Uterus (tissue), 2 donors: ENCODE data around the gene ARVCF.

Source experiments
- CTCF ChIP-seq, 4 experiments: fragments of 200-600 bp in 2 of 4; fragments of 450-650 bp in 2 of 4; sonication (generic) in 2 of 4; IDR thresholded peaks; one replicate each; pipeline ENCODE4 v1.5.1; 2016 to 2019; ENCODE audit warnings: antibody characterized with exemption in 4 of 4, mild to moderate bottlenecking in 2 of 4, moderate library complexity in 1 of 4
- POLR2A ChIP-seq, 2 donors: fragments of 450-650 bp; IDR thresholded peaks; one replicate each; pipeline ENCODE4 v1.6.1; 2016; ENCODE audit warnings: antibody characterized with exemption in 2 of 2, mild to moderate bottlenecking in 1 of 2, moderate library complexity in 1 of 2

DNA sequence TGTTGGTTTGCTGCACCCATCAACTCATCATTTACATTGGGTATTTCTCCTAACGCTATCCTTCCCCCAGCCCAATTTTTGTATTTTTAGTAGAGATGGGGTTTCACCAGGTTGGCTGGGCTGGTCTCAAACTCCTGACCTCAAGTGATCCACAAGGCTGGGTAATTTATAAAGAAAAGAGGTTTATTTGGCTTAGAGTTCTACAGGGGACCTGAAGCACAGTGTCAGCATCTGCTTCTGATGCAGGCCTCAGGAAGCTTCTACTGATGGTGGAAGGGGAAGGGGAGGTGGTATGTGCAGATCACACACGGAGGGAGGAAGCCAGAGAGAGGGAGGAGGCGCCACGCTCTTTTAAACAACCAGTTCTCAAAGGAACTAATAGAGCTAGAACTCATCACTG is 30.1 kb upstream of the ARVCF start:
- no peak for TF ChIP-seq CTCF (IDR thresholded peaks at IDR 0.05)
- no peak for TF ChIP-seq POLR2A (IDR thresholded peaks at IDR 0.05)
